Measurements from ENCODE around the gene NT5C1B.

NT5C1B gene

DNA sequence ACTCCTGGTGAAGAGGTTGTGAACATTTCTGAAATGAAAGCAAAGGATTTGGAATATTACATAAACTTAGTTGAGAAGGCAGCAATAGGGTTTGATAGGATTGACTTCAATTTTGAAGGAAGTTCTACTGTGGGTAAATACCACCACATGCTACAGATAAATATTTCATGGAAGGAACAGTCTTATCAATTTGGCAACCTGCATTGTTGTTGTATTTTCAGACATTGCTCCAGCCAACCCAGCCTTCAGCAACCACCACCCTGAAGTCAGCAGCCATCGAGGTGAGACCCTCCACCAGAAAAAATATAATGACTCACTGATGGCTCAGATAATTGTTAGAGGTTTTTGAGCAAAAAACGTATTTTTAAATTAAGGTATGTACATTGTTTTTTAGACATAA is 38.9 kb downstream of the NT5C1B start:
- no peak for DNase-seq

DNA sequence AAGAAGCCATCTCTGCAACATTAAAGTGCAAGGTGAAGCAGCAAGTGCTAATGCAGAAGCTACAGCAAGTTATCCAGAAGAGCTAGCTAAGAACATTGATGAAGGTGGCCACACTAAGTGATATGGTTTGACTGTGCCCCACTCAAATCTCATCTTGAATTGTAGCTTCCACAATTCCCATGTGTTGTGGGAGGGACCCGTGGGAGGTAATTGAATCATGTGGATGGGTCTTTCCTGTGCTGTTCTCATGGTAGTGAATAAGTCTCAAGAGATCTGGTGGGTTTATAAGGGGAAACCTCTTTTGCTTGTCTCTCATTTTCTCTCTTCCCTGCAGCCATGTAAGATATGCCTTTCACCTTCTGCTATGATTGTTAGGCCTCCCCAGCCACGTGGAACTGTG is 40.3 kb downstream of the NT5C1B start:
- DNase-seq, result no peak

GRCh38 chr2:18548621-18549020 is 40.7 kb downstream of the NT5C1B start:
- no peak for DNase-seq

GRCh38 chr2:18546567-18546966 is 42.8 kb downstream of the NT5C1B start:
- DNase-seq, result no peak

DNA sequence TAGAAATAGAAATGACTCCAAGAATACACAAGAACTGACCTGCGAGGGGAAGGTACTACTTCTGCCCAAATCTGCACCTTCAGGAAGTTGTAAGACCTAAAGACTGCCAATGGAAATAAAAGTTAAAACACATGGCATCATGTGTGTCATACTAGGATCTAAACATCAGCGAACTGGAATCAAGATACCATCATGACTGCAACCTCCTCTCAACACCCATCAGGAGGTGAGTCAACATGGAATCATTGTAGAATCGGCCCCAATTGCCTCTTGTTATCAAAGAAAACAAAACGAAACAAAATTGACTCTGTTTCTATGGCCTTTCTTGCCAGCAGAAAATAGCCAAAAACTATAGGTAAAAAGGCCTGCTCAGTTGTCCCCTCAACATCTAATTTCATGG is 44.0 kb downstream of the NT5C1B start:
- DNase-seq, result no peak

DNA sequence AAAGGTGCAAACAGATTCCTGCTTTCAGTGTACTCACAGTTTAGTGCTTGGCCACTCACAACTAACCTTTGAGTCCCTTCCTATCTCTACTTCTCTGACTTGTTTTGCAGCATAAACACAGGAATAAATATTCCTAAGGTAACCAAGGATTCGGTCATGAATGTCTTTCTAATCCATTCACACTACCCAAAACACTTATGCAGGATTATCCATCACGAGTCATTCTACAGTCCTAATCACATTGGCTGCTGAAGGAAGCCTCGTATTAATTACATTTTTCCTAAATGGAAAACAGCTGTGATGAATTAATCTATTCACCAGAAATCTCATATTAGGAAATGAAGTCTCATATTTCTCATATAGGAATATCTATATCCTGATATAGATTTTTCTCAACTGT is 45.2 kb downstream of the NT5C1B start:
- no peak for DNase-seq

- no peak for DNase-seq
These were observed 48.5 kb downstream of the NT5C1B start for GRCh38 chr2:18540872-18541271.

DNA sequence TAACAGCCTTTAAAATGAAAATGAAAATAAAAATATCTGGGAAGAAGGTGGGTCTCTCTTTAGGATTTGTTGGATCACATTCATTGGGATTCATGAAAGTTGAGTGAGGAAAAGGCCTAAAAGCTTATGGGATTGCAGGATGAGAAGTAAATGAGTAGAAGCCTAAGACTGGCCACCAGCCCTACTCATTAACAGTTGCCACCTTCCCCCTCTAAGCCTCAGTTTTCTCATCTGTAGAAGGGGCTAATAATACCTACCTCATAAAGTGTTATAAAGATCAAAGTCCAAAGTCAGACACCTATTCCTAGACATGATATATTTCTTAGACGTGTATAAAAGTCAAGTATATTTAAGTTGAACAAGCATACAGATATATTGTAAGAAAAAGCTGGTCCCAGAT is 52.7 kb downstream of the NT5C1B start:
- DNase-seq, result no peak

DNA sequence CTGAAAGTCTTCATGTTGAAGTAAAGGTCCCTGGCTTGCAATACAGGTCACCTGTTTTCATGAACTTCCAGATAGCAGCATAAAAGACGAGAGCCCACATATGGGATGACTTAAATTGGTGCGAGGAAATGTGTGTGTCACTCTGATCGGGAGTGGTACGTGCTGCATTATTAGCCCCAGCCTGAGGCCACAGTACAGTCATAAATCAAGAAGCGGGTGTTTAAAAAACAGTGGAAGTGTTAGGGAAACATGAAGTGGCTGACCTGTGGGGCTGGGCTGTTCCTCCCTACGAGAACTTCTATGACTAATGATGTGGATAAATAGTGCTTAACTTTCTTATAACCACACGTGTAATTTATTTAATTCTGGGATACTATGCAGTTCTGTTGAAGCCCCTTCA is 53.3 kb downstream of the NT5C1B start:
- DNase-seq, result no peak

DNA sequence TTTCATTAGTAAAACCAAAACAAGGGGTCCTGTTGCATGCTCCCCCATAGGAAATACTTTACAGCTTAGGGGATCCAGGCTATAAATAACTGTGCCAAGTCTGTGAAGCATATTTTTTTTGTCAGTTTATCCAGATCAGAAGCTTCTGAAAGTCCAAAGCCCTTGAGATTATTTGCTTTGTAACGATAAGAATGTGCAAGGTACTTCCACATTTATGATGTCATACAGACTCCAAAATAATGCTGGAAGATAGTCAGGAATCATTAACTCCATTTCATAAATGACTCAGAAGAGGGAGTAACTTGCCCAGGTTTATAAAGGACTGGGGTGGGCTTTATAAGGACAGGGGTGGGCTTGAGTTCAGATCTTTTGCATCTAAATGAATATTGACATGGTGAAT is 58.2 kb downstream of the NT5C1B start:
- DNase-seq, result no peak

DNA sequence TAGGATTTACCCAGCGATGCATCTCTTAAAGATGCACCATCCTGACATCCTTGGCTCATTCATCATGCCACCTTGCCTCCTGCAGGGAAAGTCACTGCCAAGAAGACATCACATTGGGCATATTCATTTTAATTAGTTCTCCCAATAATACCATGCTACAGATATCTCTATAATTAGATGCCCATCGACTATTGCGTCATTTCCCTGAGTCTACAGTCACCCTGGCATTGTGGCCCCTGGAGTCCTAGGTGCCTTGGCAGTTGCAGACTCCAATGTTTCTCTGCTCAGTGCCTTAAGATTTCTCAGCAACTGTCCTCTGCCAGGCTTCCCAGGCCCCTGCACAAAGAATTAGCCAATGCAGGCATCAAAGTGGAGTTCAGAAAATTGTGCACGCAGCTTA is 61.5 kb downstream of the NT5C1B start:
- no peak for DNase-seq

DNA sequence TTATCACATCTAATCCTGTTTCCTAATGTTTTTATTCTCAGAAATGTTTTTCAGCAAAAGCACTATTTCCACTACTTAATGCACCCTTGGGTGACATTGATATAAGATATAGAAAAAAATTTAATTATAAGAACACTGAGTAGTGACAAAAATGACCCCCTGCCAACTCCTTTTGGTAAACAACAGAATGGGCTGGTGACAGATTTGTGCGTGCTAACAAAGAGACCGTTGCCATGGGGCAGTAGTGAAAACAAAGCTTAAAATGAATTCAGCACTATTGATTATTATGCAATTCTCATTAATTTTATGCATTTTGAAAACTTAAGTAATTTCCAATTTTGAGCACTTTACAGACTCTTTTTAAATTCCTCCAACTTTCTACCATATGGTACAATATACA is 62.0 kb downstream of the NT5C1B start:
- no peak for DNase-seq

GRCh38 chr2:18526429-18526828 is 62.9 kb downstream of the NT5C1B start:
- DNase-seq, result no peak

DNA sequence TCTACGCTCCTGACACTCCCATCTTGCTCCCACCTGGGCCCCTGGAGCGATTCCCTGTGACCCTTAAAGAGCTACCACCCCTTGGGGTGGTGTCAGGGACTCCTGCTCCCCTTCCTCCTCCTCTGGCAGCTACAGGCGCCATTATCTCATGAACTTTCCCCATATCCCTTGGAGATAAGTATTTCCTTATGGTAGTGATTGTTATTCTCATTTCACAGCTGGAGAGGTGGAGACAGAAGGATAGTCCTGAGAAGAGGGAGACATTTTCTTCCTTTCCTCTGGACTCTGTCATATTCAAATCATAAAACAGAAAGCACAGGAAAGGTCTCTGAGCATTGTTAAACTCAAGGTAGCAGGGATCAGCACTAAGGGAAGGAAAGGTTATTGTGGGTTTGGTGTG is 63.5 kb downstream of the NT5C1B start:
- no peak for DNase-seq

DNA sequence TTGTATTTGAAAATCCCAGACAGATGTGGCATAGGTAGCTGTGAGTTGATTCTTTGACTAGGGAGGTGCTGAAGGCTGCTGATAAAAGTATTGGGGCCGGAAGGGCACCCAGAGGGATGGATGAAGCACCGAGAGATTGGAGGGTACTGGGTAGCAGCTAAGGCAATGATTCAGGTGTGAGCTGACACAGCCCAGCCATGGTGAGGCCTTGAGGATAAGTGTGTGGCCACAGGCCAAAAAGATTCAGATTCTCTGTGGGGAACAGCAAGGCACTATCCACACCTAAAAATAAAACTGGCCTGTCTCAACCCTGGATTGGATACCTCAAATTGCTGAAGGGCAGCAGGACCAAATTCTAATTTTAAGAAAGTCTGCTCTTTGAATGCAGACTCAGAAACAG is 64.1 kb downstream of the NT5C1B start:
- no peak for DNase-seq

GRCh38 chr2:18522484-18523146 is 66.8 kb downstream of the NT5C1B start:
- no peak for DNase-seq

DNA sequence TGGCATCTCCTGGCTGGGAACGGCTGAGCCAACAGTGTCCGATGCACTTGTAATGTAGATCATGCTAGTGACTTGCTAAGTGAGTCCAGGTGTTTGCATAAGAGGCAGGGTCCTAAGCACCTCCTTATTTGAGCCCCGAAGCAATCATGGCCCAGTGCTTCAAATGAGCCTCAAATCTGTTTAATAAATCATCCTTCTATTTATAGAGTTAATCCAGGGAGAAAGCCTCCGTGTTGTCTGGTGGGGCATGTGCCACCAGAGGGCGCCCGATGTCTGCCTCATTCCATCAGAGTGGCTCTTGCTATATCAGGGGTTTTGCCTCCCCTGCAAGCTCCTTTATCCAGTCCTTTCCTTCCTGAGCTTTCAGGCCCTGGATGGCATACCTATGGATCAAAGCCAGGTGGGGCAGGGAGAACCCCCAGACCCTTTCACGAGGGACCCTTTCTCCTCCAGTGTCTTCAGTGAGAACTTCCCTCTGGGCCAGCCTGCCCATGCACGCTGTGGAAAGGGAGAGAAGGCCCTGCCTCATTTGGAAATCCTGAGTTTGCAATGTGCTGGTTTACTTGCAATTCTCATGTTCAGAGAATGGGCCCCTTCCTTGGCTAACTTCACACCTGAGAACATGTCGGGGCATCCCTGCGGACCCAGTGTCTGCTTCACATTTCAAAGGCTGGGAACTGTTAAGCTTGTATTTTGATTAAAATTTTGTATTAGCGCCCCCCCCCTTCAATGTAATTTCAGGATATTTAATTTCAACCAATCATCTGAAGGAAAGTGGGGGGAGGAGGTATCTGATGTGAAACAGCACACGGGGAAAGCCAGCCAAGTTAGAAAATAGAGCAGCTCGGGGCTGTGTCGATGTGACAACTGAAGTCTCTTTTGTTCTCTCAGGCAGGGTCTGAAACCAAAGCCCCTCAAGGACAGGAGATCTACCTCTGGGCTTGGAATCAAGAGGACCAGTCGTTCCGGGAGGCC is 68.6 kb downstream of the NT5C1B start:
- peak; percentile 45 for DNase-seq

GRCh38 chr2:18519914-18520450 is 69.4 kb downstream of the NT5C1B start:
- no peak for DNase-seq

- no peak for DNase-seq
These were observed 71.0 kb downstream of the NT5C1B start for GRCh38 chr2:18518116-18519111.

GRCh38 chr2:18517386-18517785 is 72.0 kb downstream of the NT5C1B start:
- DNase-seq, result no peak

- no peak for DNase-seq
These were observed 73.3 kb downstream of the NT5C1B start for GRCh38 chr2:18516112-18516511.

DNA sequence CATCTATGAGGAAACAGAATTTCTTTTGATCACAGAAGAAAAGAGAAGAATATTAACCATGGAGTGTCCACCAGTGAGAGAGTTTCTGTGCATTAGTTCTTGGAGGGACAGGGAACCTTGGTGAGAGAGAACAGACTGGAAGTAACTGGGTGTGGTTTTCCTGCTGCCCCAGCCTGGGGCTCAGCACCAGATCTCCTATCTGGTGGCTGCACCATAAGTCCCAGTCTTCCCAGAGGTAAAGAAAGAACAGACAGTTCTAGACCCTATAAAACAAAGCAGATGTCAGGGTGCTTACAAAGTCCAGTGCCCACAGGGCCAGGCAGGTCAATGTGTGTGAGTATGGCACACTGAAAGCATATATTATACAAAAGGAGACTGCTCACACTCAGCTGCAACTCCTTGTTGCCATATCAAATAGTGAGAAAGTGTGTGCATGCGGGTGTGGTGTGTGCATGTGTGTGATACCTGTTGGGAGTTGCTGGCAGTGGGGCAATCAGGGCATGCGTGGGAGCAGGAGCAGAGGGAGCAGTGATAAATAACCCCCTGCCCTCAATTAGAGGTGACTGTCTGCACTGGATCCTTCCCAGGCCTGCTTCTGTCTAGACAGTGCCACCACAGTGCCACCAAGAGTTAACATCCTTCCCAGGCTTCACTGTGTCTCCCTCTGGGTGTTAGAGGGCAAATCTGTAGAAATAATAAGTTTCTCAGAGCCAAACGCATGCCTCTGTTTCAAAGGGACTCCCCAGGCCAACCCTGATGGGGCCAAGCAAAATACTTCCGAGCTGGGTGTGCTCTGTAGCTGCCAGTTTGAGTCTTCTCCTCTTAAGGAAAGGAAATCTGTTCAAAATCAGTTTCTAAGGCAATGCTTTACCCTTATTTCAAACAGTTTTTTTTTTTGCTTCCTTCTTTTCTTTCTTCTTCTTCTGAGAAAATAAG is 74.6 kb downstream of the NT5C1B start:
- DNase-seq, result no peak

All from CD4-positive, alpha-beta T cell treated with Interferon gamma for 1 hour (primary cell).